Upper lobe of left lung (tissue), 6 donors: ENCODE results near the gene FRY. TPM values are rescaled to one million over a fixed set of nuclear protein-coding genes. Genes with fewer than 3 reads are reported as not detected.

Experiments
- ATAC-seq, 2 donors: fragments of 200-7000 bp; cut with Tn5 transposase; one replicate each; pipeline ENCODE4 v1.9.1; 2022; ENCODE audit warnings: mild to moderate bottlenecking in 2 of 2, moderate library complexity in 2 of 2; ENCODE audit not compliant: low FRiP score in 2 of 2
- DNase-seq, 2 donors: peaks; one replicate each; pipeline ENCODE4 v3.0.0-alpha.2; 2019 to 2020
- H3K27ac ChIP-seq, 4 donors: fragments of 200-600 bp; sonication (generic); one replicate each; pipeline ENCODE4 v1.5.1; 2016 to 2019
- H3K27me3 ChIP-seq, 4 donors: fragments of 200-600 bp; sonication (generic); one replicate each; pipeline ENCODE4 v1.5.1; 2017 to 2019
- H3K36me3 ChIP-seq, 4 donors: fragments of 200-600 bp; sonication (generic); one replicate each; pipeline ENCODE4 v1.5.1; 2016 to 2019
- H3K4me1 ChIP-seq, 4 donors: fragments of 200-600 bp; sonication (generic); one replicate each; pipeline ENCODE4 v1.5.1; 2018 to 2019
- H3K4me3 ChIP-seq, 4 donors: fragments of 200-600 bp; sonication (generic); one replicate each; pipeline ENCODE4 v1.5.1; 2017 to 2019; ENCODE audit warnings: mild to moderate bottlenecking in 2 of 4, moderate library complexity in 1 of 4
- H3K9me3 ChIP-seq, 4 donors: fragments of 200-600 bp; sonication (generic); one replicate each; pipeline ENCODE4 v1.5.1; 2018 to 2019
- CTCF ChIP-seq, 6 experiments: fragments of 450-650 bp in 4 of 6; fragments of 200-600 bp in 2 of 6; sonication (generic) in 2 of 6; IDR thresholded peaks; one replicate each; pipeline ENCODE4 v1.5.1; 2016 to 2019; ENCODE audit warnings: antibody characterized with exemption in 6 of 6
- EP300 ChIP-seq, 4 donors: sonication (generic); formaldehyde crosslinking; IDR thresholded peaks; one replicate each; pipeline ENCODE4 v1.5.1; 2017; ENCODE audit warnings: antibody characterized with exemption in 4 of 4, control low read depth in 2 of 4
- POLR2A ChIP-seq, 4 donors: fragments of 450-650 bp; IDR thresholded peaks; one replicate each; pipeline ENCODE4 v1.5.1; 2016 to 2017; ENCODE audit warnings: antibody characterized with exemption in 4 of 4, mild to moderate bottlenecking in 2 of 4
- POLR2AphosphoS5 ChIP-seq, 2 donors: sonication (generic); formaldehyde crosslinking; IDR thresholded peaks; one replicate each; pipeline ENCODE4 v1.5.1; 2017; ENCODE audit warnings: antibody characterized with exemption in 2 of 2
- WGBS, 2 donors: methylation state at CpG; one replicate each; pipeline ENCODE4 v1.1.5; 2017 to 2018; 5-methylcytosine and 5-hydroxymethylcytosine counted together
- total RNA-seq, 6 donors: library from RNA; depleted of rRNA in 4 of 6; stranded (reverse); fragments of >200 nt in 4 of 6; gene quantifications; one replicate each; pipeline versions ENCODE4 v1.1.0 to v1.2.1, GENCODE V29; 2016 to 2021
- donor health status: DM: no; HTN: no; CAD: no; lungs with moderate emphysema.
- donor health status: DM: no; HTN: yes; CAD: no; lungs with severe emphysema.

FRY gene
- total RNA-seq, 6 donors from 2014 or later: 58.3 to 88.9 (median 65.8) TPM

- no peak for ATAC-seq
- no peaks in the 10 kb centered on the region for H3K9me3 ChIP-seq
Measured at GRCh38 chr13:32174366-32174765, 142.8 kb downstream of the FRY start.

GRCh38 chr13:32175307-32175706, 143.7 kb downstream of the FRY start:
- WGBS, 2 donors: 89% methylated on average over 6 of the region's 6 CpGs
- peak in 1 of 2 donors; percentile 63 for ATAC-seq

More at GRCh38 chr13:32174366-32174765, 142.8 kb downstream of the FRY start:
- no peaks in the 10 kb centered on the region for H3K27me3 ChIP-seq
- H3K36me3 ChIP-seq: peaks cover 0 to 6% (median 1%) of the 10 kb centered on the region in 4 donors
- TF ChIP-seq POLR2AphosphoS5 (IDR thresholded peaks at IDR 0.05) (no peak), POLR2A (IDR thresholded peaks at IDR 0.05) (no peak), CTCF (IDR thresholded peaks at IDR 0.05) (no peak), EP300 (IDR thresholded peaks at IDR 0.05) (no peak)
- 89 to 91% methylated on average over 1 of the region's 1 CpG for WGBS, 2 donors
- no peak overlapping the region for H3K27ac ChIP-seq
- no peaks in the 10 kb centered on the region for H3K4me1 ChIP-seq
- DNase-seq: no peak
- H3K4me3 ChIP-seq: no peak overlapping the region

GRCh38 chr13:32175943-32176342, 144.4 kb downstream of the FRY start:
- H3K4me3 ChIP-seq: no peak overlapping the region
- no peaks in the 10 kb centered on the region for H3K9me3 ChIP-seq
- ATAC-seq (no peak), DNase-seq (no peak)
- H3K4me1 ChIP-seq: no peaks in the 10 kb centered on the region
- TF ChIP-seq EP300 (IDR thresholded peaks at IDR 0.05) (no peak), POLR2A (IDR thresholded peaks at IDR 0.05) (no peak), POLR2AphosphoS5 (IDR thresholded peaks at IDR 0.05) (no peak), CTCF (IDR thresholded peaks at IDR 0.05) (no peak)
- peaks cover 0 to 6% (median 1%) of the 10 kb centered on the region in 4 donors for H3K36me3 ChIP-seq
- no peak overlapping the region for H3K27ac ChIP-seq
- no peaks in the 10 kb centered on the region for H3K27me3 ChIP-seq
- WGBS, 2 donors: 70 to 81% methylated on average over 2 of the region's 2 CpGs

More at GRCh38 chr13:32175307-32175706, 143.7 kb downstream of the FRY start:
- peaks cover 0 to 6% (median 1%) of the 10 kb centered on the region in 4 donors for H3K36me3 ChIP-seq
- TF ChIP-seq EP300 (IDR thresholded peaks at IDR 0.05) (no peak), POLR2AphosphoS5 (IDR thresholded peaks at IDR 0.05) (no peak), POLR2A (IDR thresholded peaks at IDR 0.05) (no peak), CTCF (IDR thresholded peaks at IDR 0.05) (no peak)
- H3K4me3 ChIP-seq: no peak overlapping the region
- no peaks in the 10 kb centered on the region for H3K27me3 ChIP-seq
- no peak overlapping the region for H3K27ac ChIP-seq
- no peak for DNase-seq
- H3K9me3 ChIP-seq: no peaks in the 10 kb centered on the region
- H3K4me1 ChIP-seq: no peaks in the 10 kb centered on the region

DNA sequence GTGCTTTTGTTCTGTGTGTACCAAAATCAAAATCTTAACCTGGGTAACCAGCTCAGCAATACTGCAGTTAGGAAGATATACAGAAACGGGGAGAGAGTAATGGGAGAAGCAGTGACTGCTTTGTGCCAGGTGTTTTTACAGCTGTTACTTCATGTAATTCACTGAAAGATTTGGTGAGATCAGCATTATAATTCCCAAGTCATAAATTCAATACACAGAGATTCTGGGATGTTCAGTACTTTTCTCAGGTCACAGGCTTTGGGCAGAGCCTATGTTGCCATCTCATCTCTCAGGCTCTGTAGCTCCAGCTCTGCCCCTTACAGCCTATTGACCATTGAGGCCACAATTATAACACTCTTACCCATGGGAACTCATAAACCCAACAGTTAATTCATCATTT, 145.1 kb downstream of the FRY start:
- Histone ChIP-seq H3K36me3 (peaks cover 0 to 6% (median 1%) of the 10 kb centered on the region in 4 donors), H3K4me3 (no peak overlapping the region), H3K27me3 (no peaks in the 10 kb centered on the region), H3K27ac (no peak overlapping the region), H3K9me3 (no peaks in the 10 kb centered on the region), H3K4me1 (no peaks in the 10 kb centered on the region)
- DNase-seq (no peak), ATAC-seq (no peak)
- 82 to 90% methylated on average over 1 of the region's 1 CpG for WGBS, 2 donors
- no peak for TF ChIP-seq CTCF (IDR thresholded peaks at IDR 0.05)
- no peak for TF ChIP-seq POLR2A (IDR thresholded peaks at IDR 0.05)
- no peak for TF ChIP-seq EP300 (IDR thresholded peaks at IDR 0.05)
- TF ChIP-seq POLR2AphosphoS5 (IDR thresholded peaks at IDR 0.05): no peak

DNA sequence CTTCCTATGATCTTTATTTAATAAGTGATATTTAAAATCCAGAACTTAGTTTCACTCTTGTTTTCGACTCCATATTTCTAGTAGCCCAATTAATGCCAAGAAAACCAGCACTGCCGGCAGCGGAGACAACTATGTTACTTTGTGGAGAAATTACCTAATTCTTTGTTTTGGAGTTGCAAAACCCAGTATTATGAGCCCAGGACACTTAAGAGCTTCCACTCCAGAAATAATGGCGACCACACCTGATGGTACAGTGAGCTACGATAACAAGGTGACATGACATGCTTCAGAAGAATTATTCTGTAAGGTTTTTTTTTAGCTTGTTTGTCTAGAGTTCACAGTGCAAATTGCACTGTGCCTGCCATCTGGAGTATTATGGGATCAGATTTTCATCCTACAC, 147.2 kb downstream of the FRY start:
- 75 to 85% methylated on average over 5 of the region's 5 CpGs for WGBS, 2 donors
- peak in 1 of 2 donors; percentile 22 for DNase-seq
- no peak overlapping the region for H3K27ac ChIP-seq
- TF ChIP-seq POLR2AphosphoS5 (IDR thresholded peaks at IDR 0.05): no peak
- TF ChIP-seq CTCF (IDR thresholded peaks at IDR 0.05): no peak
- no peak for TF ChIP-seq EP300 (IDR thresholded peaks at IDR 0.05)
- TF ChIP-seq POLR2A (IDR thresholded peaks at IDR 0.05): no peak
- no peaks in the 10 kb centered on the region for H3K9me3 ChIP-seq
- H3K36me3 ChIP-seq: peaks cover 0 to 6% (median 1%) of the 10 kb centered on the region in 4 donors
- no peak for ATAC-seq
- H3K27me3 ChIP-seq: no peaks in the 10 kb centered on the region
- H3K4me1 ChIP-seq: no peaks in the 10 kb centered on the region
- peak overlapping the region in 1 of 4 donors; percentile 10 for H3K4me3 ChIP-seq
